LHCN-M2 (cell line): ENCODE results near the gene COPS9. TPM values are rescaled to one million over a fixed set of nuclear protein-coding genes. Genes with fewer than 3 reads are reported as not detected.

ENCODE experiments used
- DNase-seq: peaks from one replicate; pipeline ENCODE4 v3.0.0-alpha.2; 2012; ENCODE audit warnings: low read depth
- total RNA-seq: library from RNA; depleted of rRNA; stranded (reverse); fragments of >200 nt; gene quantifications from 2 replicates; pipeline ENCODE4 v1.2.3, GENCODE V29; 2014

Gene COPS9
- total RNA-seq, 1 experiment from 2014 or later, result 140 TPM

DNA sequence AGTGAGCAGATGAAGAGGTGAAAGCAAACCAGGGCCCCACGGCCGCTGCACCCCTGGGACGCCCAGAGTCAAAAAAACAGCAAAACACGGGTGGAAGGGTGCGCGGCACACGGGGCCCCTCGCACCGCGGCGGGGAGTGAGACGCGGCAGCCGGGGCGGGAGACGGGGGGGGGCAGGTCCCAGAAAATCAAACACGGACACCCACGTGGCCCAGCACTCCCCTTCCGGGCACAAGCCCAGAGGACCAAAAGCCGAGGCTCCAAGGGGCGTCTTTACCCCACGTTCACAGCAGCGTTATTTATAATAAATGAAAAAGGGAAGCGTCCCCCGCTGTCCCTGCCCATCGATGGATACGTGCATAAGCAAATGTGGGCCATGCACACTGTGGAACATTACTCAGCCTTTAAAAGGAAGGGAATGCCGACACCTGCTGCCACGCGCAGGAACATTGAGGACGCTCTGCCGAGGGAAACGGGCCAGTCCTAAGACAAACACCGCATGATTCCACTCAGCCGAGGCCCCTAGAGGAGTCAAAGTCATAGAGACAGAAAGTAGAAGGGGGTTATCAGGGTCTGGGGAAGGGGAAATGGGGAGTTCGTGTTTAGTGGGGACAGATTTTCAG lies 677 bp upstream of the COPS9 start:
- DNase-seq, result no peak

GRCh38 chr2:240135706-240136012 lies 446 bp downstream of the COPS9 start:
- no peak for DNase-seq

GRCh38 chr2:240134956-240135520 lies 1.1 kb downstream of the COPS9 start:
- no peak for DNase-seq

- no peak for DNase-seq
Observed at GRCh38 chr2:240134466-240134865, 1.6 kb downstream of the COPS9 start.

- no peak for DNase-seq
Observed at GRCh38 chr2:240133401-240133800, 2.7 kb downstream of the COPS9 start.

- no peak for DNase-seq
Observed at GRCh38 chr2:240132651-240132980, 3.5 kb downstream of the COPS9 start.

- no peak for DNase-seq
Observed at GRCh38 chr2:240131941-240132650, 4.0 kb downstream of the COPS9 start.

DNA sequence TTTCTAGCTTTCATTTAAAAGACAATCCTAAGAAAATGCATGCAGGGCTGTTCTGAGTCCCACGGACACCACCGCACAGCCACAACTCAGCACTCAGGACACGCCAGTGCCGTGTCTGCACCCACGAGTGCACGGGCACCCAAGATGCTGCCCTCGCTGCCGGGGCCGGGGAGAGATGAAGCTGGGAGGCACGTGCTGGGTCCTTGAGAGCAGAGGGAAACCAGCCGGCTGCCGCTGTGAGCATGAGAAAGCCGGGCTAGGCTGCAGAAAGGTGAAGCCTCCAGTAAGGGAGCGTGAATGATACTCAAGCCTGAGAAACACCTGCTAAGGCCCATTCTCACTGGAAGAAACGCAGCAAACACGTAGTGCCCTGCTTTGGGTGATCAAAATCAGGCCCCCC lies 4.8 kb downstream of the COPS9 start:
- no peak for DNase-seq

GRCh38 chr2:240130393-240131195 lies 5.5 kb downstream of the COPS9 start:
- no peak for DNase-seq

GRCh38 chr2:240129731-240130392 lies 6.2 kb downstream of the COPS9 start:
- no peak for DNase-seq

DNA sequence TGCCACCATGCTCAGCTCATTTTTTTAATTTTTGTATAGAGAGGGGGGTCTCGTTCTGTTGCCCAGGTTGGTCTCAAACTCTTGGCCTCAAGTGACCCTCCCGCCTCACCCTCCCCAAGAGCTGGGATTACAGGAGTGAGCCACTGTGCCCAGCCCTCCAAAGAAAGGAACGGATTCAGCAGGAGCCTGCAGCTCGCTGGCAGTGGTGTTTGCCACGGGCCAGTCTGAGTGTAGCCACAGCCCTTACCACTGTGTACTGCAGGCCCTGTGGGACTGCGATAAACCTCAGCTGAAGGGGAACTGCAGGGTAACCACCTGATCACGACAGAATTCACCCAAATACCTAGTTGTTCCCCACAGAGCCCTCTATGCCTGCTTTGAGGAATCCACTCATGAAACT lies 6.8 kb downstream of the COPS9 start:
- no peak for DNase-seq

DNA sequence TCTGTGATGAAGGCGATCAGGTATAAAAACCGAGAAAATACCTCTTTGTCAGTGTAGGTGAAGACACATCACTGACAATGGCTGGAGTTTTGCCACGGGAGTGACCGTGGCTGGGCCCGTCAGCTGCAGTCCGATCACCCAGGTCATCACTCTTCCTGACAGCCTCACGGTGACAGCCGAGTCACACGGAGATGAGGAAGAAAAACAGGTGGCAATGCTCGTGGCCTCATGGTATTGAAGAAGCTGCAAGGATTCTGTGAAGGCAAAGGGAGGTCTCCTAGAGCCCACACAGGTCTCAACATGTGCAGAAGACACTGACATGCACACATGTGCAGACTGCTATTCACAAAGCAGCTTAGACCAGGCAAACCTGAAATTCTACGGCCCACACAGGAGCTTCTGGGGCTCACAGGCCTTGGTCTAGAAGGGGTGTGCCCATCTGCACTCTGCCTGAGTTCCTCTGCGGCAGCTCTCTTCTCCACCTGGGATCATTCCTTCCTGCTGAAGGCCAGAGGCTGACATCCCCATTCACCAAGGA lies 7.4 kb downstream of the COPS9 start:
- DNase-seq, result no peak

DNA sequence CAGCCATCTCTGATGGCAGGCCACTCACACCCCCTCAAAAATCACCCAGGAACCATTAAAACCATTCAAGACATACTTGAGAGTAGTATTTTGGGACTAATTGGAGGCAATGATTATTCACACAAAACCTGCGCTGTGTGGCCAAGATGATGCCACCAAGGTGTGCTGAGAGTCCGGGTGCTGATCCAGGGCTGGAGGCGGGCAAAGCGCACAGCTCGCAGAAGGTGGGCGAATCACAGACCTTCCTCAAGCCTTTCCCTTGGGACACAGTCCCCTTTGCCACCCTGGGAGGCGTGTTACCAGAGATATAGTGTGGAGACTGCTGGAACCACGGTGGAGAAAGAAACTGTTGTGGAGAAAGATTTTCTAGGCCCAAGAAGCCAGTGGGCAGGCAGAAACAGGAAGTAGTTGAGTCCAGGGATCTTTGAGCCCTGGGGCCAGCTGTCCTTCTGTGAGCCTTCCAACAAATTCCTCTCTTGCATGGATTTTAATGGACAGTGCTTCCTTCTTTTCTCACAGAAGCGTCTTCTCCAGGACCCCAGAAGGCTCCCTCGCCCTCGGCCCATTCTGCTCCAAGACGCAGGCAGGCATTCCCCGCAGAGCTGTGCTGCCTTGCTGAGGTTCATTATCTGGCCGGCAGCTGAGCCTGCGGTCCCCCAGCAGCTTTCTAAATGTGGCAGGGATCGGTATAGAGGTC lies 8.0 kb downstream of the COPS9 start:
- no peak for DNase-seq

GRCh38 chr2:240127191-240127750 lies 8.8 kb downstream of the COPS9 start:
- no peak for DNase-seq

- no peak for DNase-seq
Observed at GRCh38 chr2:240126731-240127130, 9.4 kb downstream of the COPS9 start.

DNA sequence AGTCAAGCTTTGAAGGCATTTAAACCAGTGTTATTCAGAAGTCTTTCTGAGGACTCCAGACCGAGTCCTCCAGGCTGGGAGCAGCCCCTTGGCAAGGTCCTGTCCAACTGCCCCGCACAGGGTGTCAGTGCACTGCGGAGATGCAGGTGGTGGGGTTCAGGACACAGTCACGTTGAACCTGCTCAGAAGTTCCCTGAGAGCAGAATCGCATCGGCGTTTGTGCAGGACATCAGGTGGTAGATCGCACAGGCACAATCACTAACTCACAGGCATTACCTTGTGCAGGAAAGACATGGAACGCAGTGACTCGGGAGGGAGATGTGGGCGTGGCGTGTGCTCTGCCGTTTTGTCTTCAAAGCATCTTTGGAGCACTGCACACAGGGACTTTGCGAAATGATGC lies 10.4 kb downstream of the COPS9 start:
- no peak for DNase-seq

DNA sequence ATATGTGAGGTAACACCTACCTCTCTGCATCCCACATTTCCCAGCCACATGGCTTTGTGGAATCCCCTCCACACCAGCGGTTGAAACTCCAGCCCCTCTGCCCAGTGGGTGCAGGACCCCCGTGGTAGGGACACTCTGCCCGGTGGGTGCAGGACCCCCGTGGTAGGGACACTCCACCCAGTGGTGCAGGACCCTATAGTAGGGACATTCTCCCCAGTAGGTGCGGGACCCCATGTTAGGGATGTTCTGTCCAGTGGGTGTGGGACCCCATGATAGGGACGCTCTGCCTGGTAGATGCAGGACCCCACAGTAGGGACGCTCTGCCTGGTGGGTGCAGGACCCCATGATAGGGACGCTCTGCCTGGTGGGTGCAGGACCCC lies 11.5 kb downstream of the COPS9 start:
- no peak for DNase-seq

- DNase-seq, result no peak
Observed at GRCh38 chr2:240123821-240124650, 12.1 kb downstream of the COPS9 start.

DNA sequence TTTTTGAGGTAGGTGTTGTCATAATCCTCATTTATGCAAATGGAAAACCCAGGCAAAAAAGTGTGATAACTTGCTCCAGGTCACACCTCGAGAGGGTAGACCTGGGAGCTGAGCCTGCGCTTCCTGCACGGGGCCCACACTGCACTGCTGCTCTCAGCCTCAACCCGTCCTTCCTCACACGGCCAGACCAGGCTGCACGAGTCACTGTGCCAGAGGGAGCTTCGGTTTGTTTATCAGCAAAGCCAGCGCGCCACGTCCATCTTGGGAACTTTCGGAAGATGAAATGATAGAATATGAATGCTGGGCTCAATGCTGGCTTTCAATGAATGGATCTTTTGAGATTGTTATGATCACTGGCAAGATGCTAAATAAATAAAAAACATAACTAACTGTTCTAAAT lies 14.4 kb downstream of the COPS9 start:
- DNase-seq, result no peak

DNA sequence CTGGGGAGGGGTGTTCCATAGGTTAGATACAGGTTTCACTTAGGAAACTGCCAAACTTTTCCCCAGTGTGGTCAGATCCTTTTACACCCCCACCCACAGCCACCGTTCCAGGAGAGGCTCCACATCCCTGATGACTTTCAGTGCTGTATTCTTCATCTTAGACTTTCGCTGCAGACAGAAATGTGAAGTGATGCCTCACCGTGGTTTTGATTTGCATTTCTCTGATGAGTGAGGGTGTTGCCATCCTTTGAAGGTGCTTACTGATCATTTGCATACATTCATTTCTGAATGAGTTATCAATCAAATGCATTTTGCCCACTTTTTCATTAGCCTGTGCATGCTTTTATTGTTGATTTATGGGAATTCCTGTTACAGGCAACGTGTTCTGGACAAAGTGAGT lies 14.9 kb downstream of the COPS9 start:
- DNase-seq, result no peak
